Mucosa of rectum (tissue), 2 donors: ENCODE data around the gene ING4.

Experiments
- H3K27ac ChIP-seq, 2 donors: one replicate each; pipeline ENCODE4 v1.7.0; 2013; ENCODE audit warnings: inconsistent platforms in 2 of 2, low read depth in 2 of 2, low read length in 2 of 2
- H3K27me3 ChIP-seq, 2 donors: one replicate each; pipeline ENCODE4 v1.7.0; 2013; ENCODE audit warnings: low read length in 2 of 2; ENCODE audit not compliant: control insufficient read depth in 2 of 2, insufficient read depth in 2 of 2
- H3K36me3 ChIP-seq, 2 donors: one replicate each; pipeline ENCODE4 v1.7.0; 2013; ENCODE audit warnings: low read length in 2 of 2; ENCODE audit not compliant: control insufficient read depth in 2 of 2, insufficient read depth in 2 of 2
- H3K4me1 ChIP-seq, 2 donors: one replicate each; pipeline ENCODE4 v1.7.0; 2013; ENCODE audit warnings: low read length in 2 of 2, mild to moderate bottlenecking in 1 of 2; ENCODE audit not compliant: control insufficient read depth in 2 of 2, insufficient read depth in 2 of 2
- H3K4me3 ChIP-seq, 2 donors: one replicate each; pipeline ENCODE4 v1.7.0; 2013; ENCODE audit warnings: low read length in 2 of 2
- H3K9ac ChIP-seq, 2 donors: one replicate each; pipeline ENCODE4 v1.7.0; 2013; ENCODE audit warnings: low read length in 2 of 2, low read depth in 1 of 2, mild to moderate bottlenecking in 1 of 2
- H3K9me3 ChIP-seq, 2 donors: one replicate each; pipeline ENCODE4 v1.7.0; 2013; ENCODE audit warnings: low read length in 2 of 2; ENCODE audit not compliant: control insufficient read depth in 2 of 2
- donor health status: healthy.
- donor health status: Normal muscosa, but diverticular disease.

ING4 gene

DNA sequence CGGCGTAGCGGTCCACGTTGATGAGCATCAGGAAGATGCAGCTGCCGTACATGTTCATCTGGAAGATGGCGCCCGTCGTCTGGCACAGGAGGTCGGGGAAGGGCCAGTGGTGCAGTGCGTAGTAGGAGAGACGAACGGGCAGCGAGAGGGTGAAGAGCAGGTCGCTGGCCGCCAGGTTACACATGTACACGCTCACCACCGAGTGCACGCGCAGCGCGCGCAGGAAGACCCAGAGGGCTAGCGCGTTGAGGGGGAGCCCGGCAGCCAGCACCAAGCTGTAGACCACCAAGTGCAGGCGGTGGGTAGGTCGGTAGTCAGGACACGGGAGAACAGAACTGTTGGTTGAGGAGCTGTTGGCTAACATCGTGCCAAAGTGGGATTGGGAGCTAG lies 42.0 kb downstream of the ING4 start:
- H3K27me3 ChIP-seq = no peaks in the 10 kb centered on the region
- no peak overlapping the region for H3K4me3 ChIP-seq
- peaks cover 23 to 31% of the 10 kb centered on the region in 2 donors for H3K36me3 ChIP-seq
- no peaks in the 10 kb centered on the region for H3K9me3 ChIP-seq
- peaks cover 3% of the 10 kb centered on the region in 2 donors for H3K4me1 ChIP-seq
- no peak overlapping the region for H3K27ac ChIP-seq
- H3K9ac ChIP-seq = no peak overlapping the region

DNA sequence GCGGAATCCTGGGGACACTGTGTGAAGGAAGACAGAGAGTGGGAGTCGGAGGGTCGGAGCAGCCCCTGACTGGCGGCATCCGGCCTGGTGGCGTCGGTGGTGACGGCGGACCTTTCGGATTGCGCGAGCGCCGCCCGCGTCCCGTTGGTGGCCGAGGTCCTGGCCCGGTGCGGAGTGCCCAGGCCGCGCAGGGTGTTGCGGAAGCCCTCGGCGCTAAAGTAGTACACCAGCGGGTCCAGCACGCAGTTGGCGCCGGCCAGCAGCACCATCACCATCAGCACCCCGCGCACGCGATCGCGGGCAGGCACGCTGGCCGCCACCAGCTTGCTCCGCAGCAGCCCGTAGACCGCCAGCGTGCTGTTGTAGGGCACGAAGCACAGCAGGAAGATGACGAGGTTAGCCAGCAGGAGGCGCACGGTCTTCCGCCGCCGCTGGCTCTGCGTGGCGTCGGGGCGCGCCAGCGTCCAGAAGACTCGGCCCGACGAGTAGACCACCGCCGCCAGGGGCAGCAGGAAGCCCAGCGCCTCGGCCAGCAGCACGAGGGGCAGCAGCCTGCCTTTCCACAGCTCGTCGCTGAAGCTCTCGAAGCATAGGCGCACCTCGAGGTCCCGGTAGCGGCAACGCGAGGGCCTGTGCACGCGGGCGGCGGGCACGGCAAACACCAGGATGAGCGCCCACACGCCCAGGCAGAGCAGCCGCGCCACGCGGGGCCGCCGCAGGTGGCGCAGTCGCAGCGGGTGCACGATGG lies 42.6 kb downstream of the ING4 start:
- Histone ChIP-seq H3K4me1 (peaks cover 3% of the 10 kb centered on the region in 2 donors), H3K36me3 (peaks cover 23 to 31% of the 10 kb centered on the region in 2 donors), H3K9ac (no peak overlapping the region), H3K27ac (no peak overlapping the region), H3K4me3 (no peak overlapping the region), H3K9me3 (no peaks in the 10 kb centered on the region), H3K27me3 (no peaks in the 10 kb centered on the region)

DNA sequence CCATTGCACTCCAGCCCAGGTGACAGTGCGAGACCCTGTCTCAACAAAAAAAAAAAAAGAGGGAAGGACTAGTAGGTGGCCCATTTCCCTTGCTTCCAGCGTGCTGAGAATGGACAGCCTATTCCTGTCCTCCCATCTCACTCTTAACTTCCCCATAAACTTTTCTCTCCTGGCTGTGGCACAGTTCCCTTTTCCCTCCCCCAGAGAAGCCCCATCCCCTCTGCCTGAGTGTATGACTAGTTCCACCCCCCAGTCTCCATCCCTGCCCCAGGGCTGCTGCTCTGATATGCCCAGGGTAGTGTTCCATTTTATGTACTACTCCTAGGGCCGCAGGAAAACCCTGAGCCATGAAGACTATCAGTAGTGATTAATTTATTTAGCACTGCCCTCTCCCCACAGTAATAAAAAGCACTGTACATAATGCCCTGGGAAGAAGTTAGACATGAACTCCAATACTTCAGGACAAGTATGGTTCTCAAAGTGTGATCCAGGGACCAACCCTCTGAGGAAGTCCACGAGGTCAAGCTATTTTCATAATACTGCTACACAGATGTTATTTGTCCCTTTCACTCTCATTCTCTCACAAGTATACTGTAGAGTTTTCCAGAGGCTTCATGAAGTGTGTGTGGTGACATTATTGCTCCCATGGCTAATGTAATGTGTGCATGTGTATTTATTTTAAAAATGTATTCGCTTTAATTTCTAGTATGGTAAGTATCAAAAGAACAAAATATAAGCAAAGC lies 44.3 kb downstream of the ING4 start:
- Histone ChIP-seq H3K9me3 (no peaks in the 10 kb centered on the region), H3K4me1 (peaks cover 7 to 13% of the 10 kb centered on the region in 2 donors), H3K4me3 (no peak overlapping the region), H3K9ac (no peak overlapping the region), H3K27me3 (no peaks in the 10 kb centered on the region), H3K36me3 (peaks cover 21 to 27% of the 10 kb centered on the region in 2 donors), H3K27ac (no peak overlapping the region)

DNA sequence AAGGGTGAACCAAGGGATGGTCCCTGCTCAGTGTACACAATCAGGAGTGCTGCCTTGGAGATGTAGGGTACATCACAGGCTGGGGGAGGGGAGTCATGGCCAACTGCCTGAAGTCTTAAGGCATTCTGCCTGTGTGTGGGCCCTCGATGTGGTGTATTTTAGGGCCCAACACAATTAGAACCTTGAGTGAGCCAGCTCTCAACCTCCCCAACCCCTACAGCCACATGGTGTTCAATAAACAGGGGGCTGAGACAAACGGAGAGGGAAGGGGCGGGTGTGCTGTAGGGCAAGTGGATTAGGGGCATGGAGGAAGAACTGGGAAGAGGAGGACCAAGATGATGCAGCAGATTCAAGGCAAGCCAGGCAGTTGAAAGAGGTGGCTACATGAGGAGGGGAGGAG lies 47.1 kb downstream of the ING4 start:
- Histone ChIP-seq H3K9me3 (no peaks in the 10 kb centered on the region), H3K4me1 (peaks cover 30% of the 10 kb centered on the region in 2 donors), H3K9ac (no peak overlapping the region), H3K27ac (no peak overlapping the region), H3K4me3 (no peak overlapping the region), H3K27me3 (no peaks in the 10 kb centered on the region), H3K36me3 (peaks cover 14 to 20% of the 10 kb centered on the region in 2 donors)

DNA sequence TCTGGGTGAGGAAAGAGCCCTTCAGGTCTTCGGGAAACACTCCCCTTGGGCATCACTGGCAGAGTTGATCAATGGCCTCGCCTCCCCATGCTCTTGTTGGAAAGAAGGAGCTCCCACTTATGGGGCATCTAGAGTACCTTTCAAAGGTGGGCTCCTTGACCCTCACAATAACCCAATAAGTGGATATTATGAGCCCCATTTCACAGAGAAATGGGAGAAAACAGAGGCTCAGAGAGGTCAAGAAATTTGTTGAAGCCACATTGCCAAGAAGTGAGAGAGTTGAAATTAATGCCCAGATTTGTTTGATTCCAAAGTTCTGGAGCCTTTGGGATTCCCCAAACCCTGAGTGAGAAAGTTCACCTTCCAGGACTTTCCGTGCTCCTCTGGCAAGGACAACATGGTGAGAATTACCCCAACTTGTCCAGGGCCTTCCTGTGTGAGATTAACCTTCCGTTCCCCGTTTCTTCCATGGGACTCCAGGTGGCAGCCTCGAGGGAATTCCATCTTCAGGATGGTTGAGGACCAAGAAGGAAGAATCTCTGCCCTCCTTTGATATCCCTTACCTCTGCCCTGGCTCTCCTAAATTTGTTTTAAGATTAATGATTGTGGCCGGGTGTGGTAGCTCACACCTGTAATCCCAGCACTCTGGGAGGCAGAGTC lies 48.3 kb downstream of the ING4 start:
- Histone ChIP-seq H3K4me3 (no peak overlapping the region), H3K27me3 (no peaks in the 10 kb centered on the region), H3K36me3 (peaks cover 3 to 11% of the 10 kb centered on the region in 2 donors), H3K27ac (peak overlapping the region; percentile 95 to 96), H3K4me1 (peaks cover 30% of the 10 kb centered on the region in 2 donors), H3K9ac (peak overlapping the region; percentile 17 to 67), H3K9me3 (no peaks in the 10 kb centered on the region)

DNA sequence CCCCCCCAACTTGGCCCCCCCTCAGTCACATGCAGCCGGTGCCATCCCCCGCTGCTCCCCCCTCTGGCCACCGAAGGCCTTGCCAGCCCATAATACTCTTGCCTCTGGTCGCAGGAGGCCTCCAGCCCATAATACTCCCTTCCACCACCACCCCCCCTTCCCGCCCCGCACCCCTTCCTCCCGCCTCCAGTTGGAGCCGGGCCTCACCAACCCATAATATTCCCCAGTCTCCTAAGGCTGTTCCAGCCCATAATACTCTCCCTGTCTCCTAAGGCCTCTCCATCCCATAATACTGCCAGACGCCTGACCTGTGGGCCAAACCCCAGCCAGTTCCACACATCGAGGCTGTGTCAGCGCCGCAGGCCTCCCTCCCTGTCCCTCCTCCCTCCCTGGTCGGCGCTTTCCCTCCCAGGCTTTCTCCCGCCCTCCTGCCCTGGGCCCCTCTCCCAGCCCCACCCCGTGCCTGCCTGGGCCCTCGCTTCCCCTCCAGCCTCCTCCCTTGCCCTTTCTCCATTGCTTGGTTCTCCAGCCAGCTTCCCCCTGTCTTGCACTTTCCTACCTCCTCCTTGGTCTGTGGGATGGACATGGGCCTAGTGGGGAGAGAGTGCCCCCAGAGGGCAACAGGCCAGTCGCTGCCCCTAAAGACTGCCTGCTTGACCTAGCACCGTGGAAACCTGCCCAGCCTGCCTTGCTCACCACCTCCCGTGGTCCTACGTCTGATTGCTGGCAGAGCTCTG lies 49.0 kb downstream of the ING4 start:
- Histone ChIP-seq H3K9ac (peak overlapping the region; percentile 17 to 67), H3K27ac (peak overlapping the region; percentile 95 to 96), H3K36me3 (peaks cover 0 to 5% of the 10 kb centered on the region in 2 donors), H3K9me3 (no peaks in the 10 kb centered on the region), H3K27me3 (no peaks in the 10 kb centered on the region), H3K4me1 (peaks cover 30% of the 10 kb centered on the region in 2 donors), H3K4me3 (peak overlapping the region in 1 of 2 donors; percentile 26)

DNA sequence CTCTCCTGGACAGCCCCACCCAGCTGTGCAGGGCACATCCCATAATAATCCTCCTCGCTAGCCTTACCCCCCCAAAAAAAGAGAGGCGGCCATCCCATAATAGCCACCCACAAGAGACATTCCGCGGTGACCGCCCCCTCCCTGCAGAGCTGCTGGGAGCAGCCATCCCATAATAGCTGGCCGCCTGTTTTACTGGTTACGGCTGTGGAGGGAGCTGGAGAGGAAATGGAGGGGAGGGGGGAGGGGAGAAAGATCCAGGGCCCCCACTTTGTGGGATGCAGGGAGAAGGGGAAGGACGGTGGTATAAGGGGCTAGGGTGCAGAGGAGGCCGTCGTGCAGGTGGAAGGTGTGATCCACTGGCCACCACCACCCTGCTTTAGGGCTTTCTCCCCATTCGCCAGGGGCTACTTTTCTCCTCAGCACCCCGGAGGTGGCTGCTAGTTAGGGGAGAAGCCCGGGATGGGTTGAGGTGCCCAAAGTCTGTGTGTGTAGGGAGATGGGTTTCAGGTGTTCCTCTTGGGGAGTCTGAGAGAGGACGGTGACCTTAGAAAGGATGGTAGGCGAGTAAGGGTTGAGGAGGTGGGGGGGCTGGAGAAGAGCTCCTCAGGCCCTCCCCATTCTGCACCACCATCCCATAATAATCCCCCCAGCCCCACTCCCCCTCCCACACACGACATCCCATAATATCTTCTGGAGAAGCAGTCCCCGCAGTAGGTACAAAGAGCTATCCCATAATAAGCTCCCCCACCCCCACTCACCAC lies 49.7 kb downstream of the ING4 start:
- Histone ChIP-seq H3K9me3 (no peaks in the 10 kb centered on the region), H3K27ac (peak overlapping the region; percentile 88 to 96), H3K9ac (peak overlapping the region; percentile 35 to 41), H3K4me1 (peaks cover 31% of the 10 kb centered on the region in 2 donors), H3K36me3 (no peaks in the 10 kb centered on the region), H3K27me3 (no peaks in the 10 kb centered on the region), H3K4me3 (peak overlapping the region; percentile 45 to 61)

DNA sequence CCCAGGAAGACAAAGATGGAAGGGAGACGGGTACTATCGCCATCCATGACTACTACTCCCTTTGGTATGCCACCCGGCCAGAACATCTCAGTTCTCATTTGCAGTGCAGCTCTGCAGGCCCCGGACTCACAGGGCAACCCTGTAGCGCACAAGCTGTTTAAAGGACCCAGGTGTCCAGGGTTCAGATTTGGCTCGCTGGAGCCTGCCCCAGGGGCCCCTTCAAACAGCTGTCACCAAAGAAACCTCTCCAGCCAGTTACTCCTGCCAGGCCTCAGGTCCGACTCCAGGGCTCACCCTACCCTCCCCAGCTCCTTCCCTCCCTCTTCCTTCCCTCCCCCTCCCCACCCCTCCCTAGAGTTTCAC lies 50.3 kb downstream of the ING4 start:
- Histone ChIP-seq H3K9me3 (no peaks in the 10 kb centered on the region), H3K4me3 (no peak overlapping the region), H3K9ac (no peak overlapping the region), H3K27me3 (no peaks in the 10 kb centered on the region), H3K36me3 (no peaks in the 10 kb centered on the region), H3K4me1 (peaks cover 33 to 34% of the 10 kb centered on the region in 2 donors), H3K27ac (peak overlapping the region; percentile 88 to 96)

DNA sequence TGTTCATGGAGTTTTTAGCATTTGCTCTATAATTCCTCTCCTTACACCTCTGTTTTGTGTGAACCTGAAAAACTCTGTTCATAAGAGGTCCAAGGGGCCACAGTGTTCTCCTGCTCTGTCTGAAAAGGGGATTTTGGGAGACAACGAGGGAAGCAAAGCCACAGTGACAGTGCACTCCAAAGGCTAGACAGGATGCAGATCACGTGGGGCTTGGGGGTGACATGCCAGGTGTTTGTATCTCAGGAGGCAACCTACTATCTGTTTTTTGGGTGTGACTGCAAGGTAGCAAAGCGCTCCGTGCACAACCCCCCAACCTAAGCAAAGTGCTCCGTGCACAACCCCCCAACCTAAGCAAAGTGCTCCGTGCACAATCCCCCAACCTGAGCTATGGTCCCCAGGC lies 50.7 kb downstream of the ING4 start:
- H3K4me3 ChIP-seq = no peak overlapping the region
- H3K9me3 ChIP-seq = no peaks in the 10 kb centered on the region
- H3K9ac ChIP-seq = no peak overlapping the region
- H3K27ac ChIP-seq = peak overlapping the region; percentile 88 to 96
- H3K4me1 ChIP-seq = peaks cover 34 to 35% of the 10 kb centered on the region in 2 donors
- H3K27me3 ChIP-seq = no peaks in the 10 kb centered on the region
- H3K36me3 ChIP-seq = no peaks in the 10 kb centered on the region
